PC-3 (cell line): ENCODE data around the gene SEMA5A. TPM values are rescaled to one million over a fixed set of nuclear protein-coding genes. Genes with fewer than 3 reads are reported as not detected.

Experiments used
- ATAC-seq: fragments of 200-7000 bp; cut with Tn5 transposase; 2 replicates; pipeline ENCODE4 v1.9.1; 2020; ENCODE audit warnings: mild to moderate bottlenecking, moderate library complexity
- BruUV-seq: library from RNA; stranded (reverse); fragments of 400-500 nt; replicated peaks from 2 replicates; lab custom pipeline; 2021; lab: Mats Ljungman, UMichigan
- CTCF ChIA-PET: fragments of 300-600 bp; sonication (Branson Sonifier 250); formaldehyde crosslinking; loops from one replicate; lab custom pipeline; 2022; ENCODE audit warnings: antibody characterized with exemption; lab: Charles Lee
- POLR2A ChIA-PET: fragments of 300-600 bp; sonication (Branson Sonifier 250); formaldehyde crosslinking; loops from one replicate; lab custom pipeline; 2022; ENCODE audit warnings: antibody characterized with exemption; ENCODE audit not compliant: unreplicated experiment; lab: Charles Lee
- DNase-seq: peaks from one replicate; pipeline ENCODE4 v3.0.0-alpha.2; 2015
- H2AFZ ChIP-seq: fragments of 300-600 bp; sonication (generic); 2 replicates; pipeline ENCODE4 v1.6.0; 2016; ENCODE audit warnings: antibody characterized with exemption, low read length
- H3F3A ChIP-seq: fragments of 300-600 bp; sonication (generic); one replicate; pipeline ENCODE4 v1.6.0; 2017; ENCODE audit warnings: antibody characterized with exemption, low read length, control low read depth, mild to moderate bottlenecking; ENCODE audit not compliant: unreplicated experiment
- H3K27ac ChIP-seq: fragments of 300-600 bp; sonication (generic); 2 replicates; pipeline ENCODE4 v1.5.1; 2016; ENCODE audit warnings: mild to moderate bottlenecking, low read length
- H3K27me3 ChIP-seq: fragments of 300-600 bp; sonication (generic); 2 replicates; pipeline ENCODE4 v1.6.1; 2016; ENCODE audit warnings: low read length, mixed read lengths
- H3K36me3 ChIP-seq: fragments of 300-600 bp; sonication (generic); 2 replicates; pipeline ENCODE4 v1.6.1; 2016; ENCODE audit warnings: low read depth, mixed run types, low read length, mixed read lengths
- H3K4me1 ChIP-seq: fragments of 300-600 bp; sonication (generic); 2 replicates; pipeline ENCODE4 v1.5.1; 2016; ENCODE audit warnings: low read length; ENCODE audit not compliant: insufficient read depth
- H3K4me2 ChIP-seq: fragments of 300-600 bp; sonication (generic); 2 replicates; pipeline ENCODE4 v1.6.0; 2016; ENCODE audit warnings: low read length
- H3K4me3 ChIP-seq: fragments of 300-600 bp; sonication (generic); 2 replicates; pipeline ENCODE4 v1.5.1; 2016; ENCODE audit warnings: mild to moderate bottlenecking, low read length, mixed read lengths
- H3K79me2 ChIP-seq: fragments of 300-600 bp; sonication (generic); 2 replicates; pipeline ENCODE4 v1.6.1; 2017; ENCODE audit warnings: low read length, mixed read lengths
- H3K9ac ChIP-seq: fragments of 300-600 bp; sonication (generic); 2 replicates; pipeline ENCODE4 v1.6.0; 2016; ENCODE audit warnings: mild to moderate bottlenecking, low read length
- H3K9me2 ChIP-seq: fragments of 300-600 bp; sonication (generic); replicated peaks from 2 replicates; pipeline ENCODE4 v1.6.1; 2016; ENCODE audit warnings: mixed run types, low read length, mixed read lengths
- H3K9me3 ChIP-seq: fragments of 300-600 bp; sonication (generic); 2 replicates; pipeline ENCODE4 v1.6.1; 2016; ENCODE audit warnings: low read length, mixed read lengths
- H4K20me1 ChIP-seq: fragments of 300-600 bp; sonication (generic); 2 replicates; pipeline ENCODE4 v1.6.1; 2016; ENCODE audit warnings: low read length, mixed read lengths
- CTCF ChIP-seq: fragments of 300-600 bp; sonication (generic); conservative IDR thresholded peaks from 2 replicates; pipeline ENCODE4 v1.5.1; 2017; ENCODE audit warnings: antibody characterized with exemption, low read depth, mild to moderate bottlenecking, low read length
- EZH2 ChIP-seq: fragments of 300-600 bp; sonication (generic); IDR thresholded peaks from one replicate; pipeline ENCODE4 v1.6.1; 2017; ENCODE audit warnings: antibody characterized with exemption, mild to moderate bottlenecking, low read length; ENCODE audit not compliant: unreplicated experiment
- EZH2phosphoT487 ChIP-seq: fragments of 300-600 bp; sonication (generic); IDR thresholded peaks from 2 replicates; pipeline ENCODE4 v1.6.1; 2018; ENCODE audit warnings: mild to moderate bottlenecking, antibody characterized with exemption, low read length, borderline replicate concordance
- intact Hi-C: fragments of 100-400 bp; cut with micrococcal nuclease; formaldehyde crosslinking; loops from 2 replicates; pipeline ENCODE4 v1.9.0; 2023
- total RNA-seq: library from RNA; depleted of rRNA; stranded (reverse); fragments of >200 nt; gene quantifications from 2 replicates; pipeline ENCODE4 v1.2.3, GENCODE V29; 2014

The SEMA5A gene
- total RNA-seq, 1 experiment from 2014 or later = 4.4 TPM

GRCh38 chr5:9108162-9108561, 437.7 kb downstream of the SEMA5A start:
- H4K20me1 ChIP-seq = no peaks in the 10 kb centered on the region
- no peak overlapping the region for H3K27ac ChIP-seq
- TF ChIP-seq EZH2phosphoT487 = no peak
- TF ChIP-seq CTCF = no peak
- TF ChIP-seq EZH2 = no peak
- H3K9ac ChIP-seq = no peak overlapping the region
- intact Hi-C loops = no loop called here
- ChIA-PET CTCF (no interaction called here), POLR2A (no interaction called here)
- no peaks in the 10 kb centered on the region for H3K9me3 ChIP-seq
- H3K9me2 ChIP-seq = no peaks in the 10 kb centered on the region
- H3F3A ChIP-seq = no peaks in the 10 kb centered on the region
- no peak overlapping the region for H3K4me3 ChIP-seq
- no peak overlapping the region for H3K4me2 ChIP-seq
- no TSS peak for BruUV-seq
- no peaks in the 10 kb centered on the region for H3K79me2 ChIP-seq
- H2AFZ ChIP-seq = no peak overlapping the region
- H3K4me1 ChIP-seq = no peaks in the 10 kb centered on the region
- no peaks in the 10 kb centered on the region for H3K27me3 ChIP-seq
- no peaks in the 10 kb centered on the region for H3K36me3 ChIP-seq
- DNase-seq = no peak
- no peak for ATAC-seq

DNA sequence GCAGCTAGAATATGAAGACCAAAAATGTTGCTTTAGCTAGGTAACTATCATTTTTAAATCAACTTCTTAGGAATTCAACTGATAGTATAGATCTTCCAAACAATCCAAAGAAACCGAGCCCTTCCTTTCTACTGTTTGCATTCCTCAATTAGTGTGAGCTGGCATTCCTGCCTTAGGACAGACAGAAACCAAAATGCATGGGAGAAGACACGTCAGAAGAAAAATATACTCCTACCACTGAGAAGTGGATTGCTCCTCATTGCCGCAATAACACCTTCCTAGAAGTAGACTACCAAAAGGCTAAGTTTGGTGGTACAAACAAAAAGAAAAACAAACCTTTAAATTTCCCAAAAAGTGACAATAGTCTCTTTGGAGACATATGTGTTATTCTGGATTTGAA, 440.0 kb downstream of the SEMA5A start:
- no peak overlapping the region for H3K27ac ChIP-seq
- ChIA-PET POLR2A (no interaction called here), CTCF (no interaction called here)
- ATAC-seq = no peak
- no peak overlapping the region for H3K4me2 ChIP-seq
- no peak overlapping the region for H2AFZ ChIP-seq
- H3K4me3 ChIP-seq = no peak overlapping the region
- intact Hi-C loops = no loop called here
- no peaks in the 10 kb centered on the region for H3F3A ChIP-seq
- no peaks in the 10 kb centered on the region for H3K9me3 ChIP-seq
- no peaks in the 10 kb centered on the region for H3K27me3 ChIP-seq
- no peaks in the 10 kb centered on the region for H4K20me1 ChIP-seq
- peak; percentile 30 for DNase-seq
- H3K9ac ChIP-seq = no peak overlapping the region
- no TSS peak for BruUV-seq
- no peaks in the 10 kb centered on the region for H3K79me2 ChIP-seq
- no peaks in the 10 kb centered on the region for H3K36me3 ChIP-seq
- H3K4me1 ChIP-seq = no peaks in the 10 kb centered on the region
- no peaks in the 10 kb centered on the region for H3K9me2 ChIP-seq
- TF ChIP-seq EZH2phosphoT487 (no peak), EZH2 (no peak), CTCF (no peak)

- DNase-seq (no peak), ATAC-seq (no peak)
- no peak overlapping the region for H3K27ac ChIP-seq
- H2AFZ ChIP-seq = no peak overlapping the region
- TF ChIP-seq CTCF = no peak
- no peak for TF ChIP-seq EZH2phosphoT487
- TF ChIP-seq EZH2 = no peak
- H3K9ac ChIP-seq = no peak overlapping the region
- intact Hi-C loops = no loop called here
- no peaks in the 10 kb centered on the region for H3K79me2 ChIP-seq
- no peaks in the 10 kb centered on the region for H3K4me1 ChIP-seq
- no peaks in the 10 kb centered on the region for H3F3A ChIP-seq
- no peaks in the 10 kb centered on the region for H3K9me2 ChIP-seq
- H3K9me3 ChIP-seq = no peaks in the 10 kb centered on the region
- CTCF ChIA-PET = no interaction called here
- no peaks in the 10 kb centered on the region for H4K20me1 ChIP-seq
- H3K4me3 ChIP-seq = no peak overlapping the region
- H3K36me3 ChIP-seq = no peaks in the 10 kb centered on the region
- POLR2A ChIA-PET = no interaction called here
- H3K27me3 ChIP-seq = no peaks in the 10 kb centered on the region
- H3K4me2 ChIP-seq = no peak overlapping the region
- BruUV-seq = no TSS peak
Observed at GRCh38 chr5:9104571-9105339, 441.1 kb downstream of the SEMA5A start.
